ENCODE results near the gene TMEM163.

TMEM163 gene

GRCh38 chr2:134677856-134678756, 40.7 kb downstream of the TMEM163 start:
- no peak for DNase-seq (ENCODE audit: low read depth)
- no peak for TF ChIP-seq CTCF (IDR thresholded peaks at IDR 0.05; ENCODE audit: insufficient read depth, low read depth, low read length, missing control alignments)
- no peak overlapping the region for H3K4me3 ChIP-seq (ENCODE audit: low read depth, low read length)

DNA sequence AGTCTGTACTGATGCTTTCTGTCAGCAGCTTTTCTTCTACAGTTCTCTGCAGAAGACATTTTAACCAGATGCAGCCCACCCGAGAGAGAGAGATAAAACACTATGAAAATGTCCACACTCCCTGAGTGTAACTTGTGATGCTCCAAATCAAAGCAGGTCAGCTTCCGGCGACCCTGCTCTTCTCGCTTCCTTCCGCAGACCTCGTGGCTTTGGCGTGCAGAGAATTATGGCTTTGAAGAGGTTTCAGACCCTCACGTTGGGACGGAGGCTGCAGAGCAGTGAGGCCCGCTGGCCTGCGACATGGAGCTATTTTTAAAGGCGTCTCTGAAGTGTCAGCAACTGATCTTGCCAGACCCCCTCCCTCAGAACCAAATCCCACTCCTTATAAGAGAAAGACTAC, 41.8 kb downstream of the TMEM163 start:
- no peak for TF ChIP-seq CTCF (IDR thresholded peaks at IDR 0.05; ENCODE audit: insufficient read depth, low read depth, low read length, missing control alignments)
- no peak overlapping the region for H3K4me3 ChIP-seq (ENCODE audit: low read depth, low read length)
- no peak for DNase-seq (ENCODE audit: low read depth)

GRCh38 chr2:134675314-134675713, 43.5 kb downstream of the TMEM163 start:
- H3K4me3 ChIP-seq (ENCODE audit: low read depth, low read length), result no peak overlapping the region
- no peak for TF ChIP-seq CTCF (IDR thresholded peaks at IDR 0.05; ENCODE audit: insufficient read depth, low read depth, low read length, missing control alignments)
- no peak for DNase-seq (ENCODE audit: low read depth)

DNA sequence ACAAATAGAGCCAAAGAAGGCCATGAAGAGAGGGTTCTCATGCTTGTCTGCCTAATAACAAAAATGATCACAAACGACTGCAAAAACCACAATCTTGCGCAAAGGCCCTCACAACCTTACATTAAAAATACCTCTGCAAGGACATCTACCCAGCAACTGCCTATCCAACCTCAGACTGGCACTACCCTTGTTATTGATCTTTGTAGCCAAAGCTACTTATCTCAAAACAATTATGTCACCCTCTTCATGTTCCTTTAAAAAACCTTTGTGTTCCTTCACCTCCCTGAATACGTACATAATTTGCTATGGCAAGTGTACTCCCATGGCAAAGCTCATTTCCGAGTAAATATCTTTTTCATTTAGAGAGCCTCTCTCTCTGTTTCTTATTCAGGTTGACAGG, 44.1 kb downstream of the TMEM163 start:
- no peak for DNase-seq (ENCODE audit: low read depth)
- TF ChIP-seq CTCF (IDR thresholded peaks at IDR 0.05; ENCODE audit: insufficient read depth, low read depth, low read length, missing control alignments), result no peak

GRCh38 chr2:134671513-134671912, 47.3 kb downstream of the TMEM163 start:
- no peak overlapping the region for H3K4me3 ChIP-seq (ENCODE audit: low read depth, low read length)
- no peak for DNase-seq (ENCODE audit: low read depth)
- no peak for TF ChIP-seq CTCF (IDR thresholded peaks at IDR 0.05; ENCODE audit: insufficient read depth, low read depth, low read length, missing control alignments)

More for the DNA sequence above, 44.1 kb downstream of the TMEM163 start:
- no peak overlapping the region for H3K4me3 ChIP-seq (ENCODE audit: low read depth, low read length)

GRCh38 chr2:134670955-134671354, 47.8 kb downstream of the TMEM163 start:
- no peak for TF ChIP-seq CTCF (IDR thresholded peaks at IDR 0.05; ENCODE audit: insufficient read depth, low read depth, low read length, missing control alignments)
- no peak for DNase-seq (ENCODE audit: low read depth)
- H3K4me3 ChIP-seq (ENCODE audit: low read depth, low read length), result no peak overlapping the region
